ENCODE data around the gene FUT2. TPM values are rescaled to one million over a fixed set of nuclear protein-coding genes. Genes with fewer than 3 reads are reported as not detected.
"Not testable (repeated sequence)": the region's sequence is repeated elsewhere in the genome, so short reads cannot be mapped to it uniquely, and the experiment has no call there.

The FUT2 gene
- total RNA-seq, 2 experiments from 2014 or later = not detected

GRCh38 chr19:48683349-48683748 lies 12.4 kb upstream of the FUT2 start:
- Mint-ChIP-seq H3K4me1 (ENCODE audit: low read depth) (no peaks in the 10 kb centered on the region), H3K36me3 (ENCODE audit: low read depth) (no peaks in the 10 kb centered on the region), H3K4me3 (no peak overlapping the region), H3K27ac (no peak overlapping the region), H3K9me3 (no peaks in the 10 kb centered on the region), H3K27me3 (no peaks in the 10 kb centered on the region)
- intact Hi-C loops (cut with DNase I, micrococcal nuclease) = no loop called here
- Histone ChIP-seq H3K9me3 (ENCODE audit: control insufficient read depth in 1 of 2, insufficient read depth in 1 of 2, low read length in 2 of 2) (no peaks in the 10 kb centered on the region), H3K27me3 (ENCODE audit: control insufficient read depth in 1 of 2, insufficient read depth in 2 of 2, low read length in 2 of 2) (no peaks in the 10 kb centered on the region), H3K4me3 (ENCODE audit: low read length) (no peak overlapping the region), H3K4me1 (ENCODE audit: insufficient read depth, low read length) (no peaks in the 10 kb centered on the region), H3K27ac (ENCODE audit: low read depth in 1 of 2, low read length in 2 of 2) (no peak overlapping the region), H3K36me3 (ENCODE audit: insufficient read depth, low read length) (no peaks in the 10 kb centered on the region)
- TF ChIP-seq CTCF (IDR thresholded peaks at IDR 0.05) = no peak
- DNase-seq (peak in 6 of 14 experiments; percentile 14 to 55 (median 30)), ATAC-seq (ENCODE audit: poor library complexity) (no peak)
- ChIA-PET POLR2A (no interaction called here), CTCF (no interaction called here)

GRCh38 chr19:48685583-48685982 lies 10.2 kb upstream of the FUT2 start:
- no peak for ATAC-seq (ENCODE audit: poor library complexity)
- no peaks in the 10 kb centered on the region for H3K27me3 ChIP-seq (ENCODE audit: control insufficient read depth in 1 of 2, insufficient read depth in 2 of 2, low read length in 2 of 2)
- no peaks in the 10 kb centered on the region for H3K9me3 Mint-ChIP-seq
- no peak overlapping the region for H3K4me3 Mint-ChIP-seq
- DNase-seq = no peak
- H3K27me3 Mint-ChIP-seq = no peaks in the 10 kb centered on the region
- H3K4me3 ChIP-seq (ENCODE audit: low read length) = no peak overlapping the region
- H3K4me1 ChIP-seq (ENCODE audit: insufficient read depth, low read length) = no peaks in the 10 kb centered on the region
- no peaks in the 10 kb centered on the region for H3K36me3 ChIP-seq (ENCODE audit: insufficient read depth, low read length)
- no peak for TF ChIP-seq CTCF (IDR thresholded peaks at IDR 0.05)
- intact Hi-C loops (cut with DNase I, micrococcal nuclease) = no loop called here
- H3K4me1 Mint-ChIP-seq (ENCODE audit: low read depth) = no peaks in the 10 kb centered on the region
- ChIA-PET POLR2A (no interaction called here), CTCF (no interaction called here)
- no peak overlapping the region for H3K27ac ChIP-seq (ENCODE audit: low read depth in 1 of 2, low read length in 2 of 2)
- H3K27ac Mint-ChIP-seq = no peak overlapping the region
- no peaks in the 10 kb centered on the region for H3K9me3 ChIP-seq (ENCODE audit: control insufficient read depth in 1 of 2, insufficient read depth in 1 of 2, low read length in 2 of 2)
- H3K36me3 Mint-ChIP-seq (ENCODE audit: low read depth) = no peaks in the 10 kb centered on the region

- DNase-seq = no peak
- POLR2A ChIA-PET = no interaction called here
- no peak for ATAC-seq (ENCODE audit: poor library complexity)
- Mint-ChIP-seq H3K36me3 (ENCODE audit: low read depth) (no peaks in the 10 kb centered on the region), H3K4me3 (no peak overlapping the region), H3K4me1 (ENCODE audit: low read depth) (no peaks in the 10 kb centered on the region), H3K27me3 (no peaks in the 10 kb centered on the region), H3K9me3 (no peaks in the 10 kb centered on the region), H3K27ac (no peak overlapping the region)
- H3K4me1 ChIP-seq (ENCODE audit: insufficient read depth, low read length) = no peaks in the 10 kb centered on the region
- H3K9me3 ChIP-seq (ENCODE audit: control insufficient read depth in 1 of 2, insufficient read depth in 1 of 2, low read length in 2 of 2) = no peaks in the 10 kb centered on the region
- TF ChIP-seq CTCF (IDR thresholded peaks at IDR 0.05) = no peak
- H3K4me3 ChIP-seq (ENCODE audit: low read length) = no peak overlapping the region
- H3K36me3 ChIP-seq (ENCODE audit: insufficient read depth, low read length) = no peaks in the 10 kb centered on the region
- CTCF ChIA-PET = no interaction called here
- intact Hi-C loops (cut with DNase I, micrococcal nuclease) = no loop called here
- no peak overlapping the region for H3K27ac ChIP-seq (ENCODE audit: low read depth in 1 of 2, low read length in 2 of 2)
- no peaks in the 10 kb centered on the region for H3K27me3 ChIP-seq (ENCODE audit: control insufficient read depth in 1 of 2, insufficient read depth in 2 of 2, low read length in 2 of 2)
Observed at GRCh38 chr19:48686088-48686487, 9.7 kb upstream of the FUT2 start.

GRCh38 chr19:48686637-48687036 lies 9.1 kb upstream of the FUT2 start:
- H3K36me3 Mint-ChIP-seq (ENCODE audit: low read depth); intact Hi-C loops (cut with DNase I, micrococcal nuclease); H3K4me3 ChIP-seq (ENCODE audit: low read length); H3K9me3 Mint-ChIP-seq; H3K27me3 ChIP-seq (ENCODE audit: control insufficient read depth in 1 of 2, insufficient read depth in 2 of 2, low read length in 2 of 2); H3K4me3 Mint-ChIP-seq; H3K4me1 Mint-ChIP-seq (ENCODE audit: low read depth); H3K27ac ChIP-seq (ENCODE audit: low read depth in 1 of 2, low read length in 2 of 2); H3K4me1 ChIP-seq (ENCODE audit: insufficient read depth, low read length); ATAC-seq (ENCODE audit: poor library complexity); H3K27ac Mint-ChIP-seq; H3K36me3 ChIP-seq (ENCODE audit: insufficient read depth, low read length); H3K27me3 Mint-ChIP-seq; CTCF ChIA-PET; DNase-seq; POLR2A ChIA-PET; H3K9me3 ChIP-seq (ENCODE audit: control insufficient read depth in 1 of 2, insufficient read depth in 1 of 2, low read length in 2 of 2): not testable (repeated sequence)
